Activated CD4-positive, alpha-beta memory T cell treated with anti-CD3 and anti-CD28 coated beads for 36 hours (primary cell): ENCODE measurements around the gene RGS7. TPM values are rescaled to one million over a fixed set of nuclear protein-coding genes. Genes with fewer than 3 reads are reported as not detected.

Experiments
- microRNA-seq: library from miRNA; unstranded; fragments of <30 nt; microRNA quantifications from one replicate; pipeline ENCODE4 v1.2.0, GENCODE V29; 2022; ENCODE audit warnings: borderline number of aligned reads, borderline microRNAs expressed, borderline replicate concordance
- total RNA-seq, 2 experiments: library from RNA; stranded (reverse); gene quantifications; one replicate each; pipeline ENCODE4 v1.2.3, GENCODE V29; 2021

RGS7 gene
- total RNA-seq, 2 experiments from 2014 or later, result not detected

Small RNA genes within 50 kb of the gene (microRNA-seq; reads per million reads assigned to microRNA genes)
- gene MIR3123, result not detected

Other genes starting within 250 kb of the RGS7 start
- gene FH, start 162.6 kb upstream of the RGS7 start, total RNA-seq, result 10 to 100 TPM; 85.7 to 89.1 TPM
- gene KMO, start 175.2 kb upstream of the RGS7 start, total RNA-seq, result under 1 TPM in 1 of 2 experiments, not detected in 1; 0.26 TPM